Adrenal gland (tissue), 12 donors: Measurements from ENCODE around the gene DUSP16. TPM values are rescaled to one million over a fixed set of nuclear protein-coding genes. Genes with fewer than 3 reads are reported as not detected.

Experiments
- DNase-seq, 7 donors: peaks; one replicate each; pipeline ENCODE4 v3.0.0-alpha.2; 2019 to 2020
- H3K27ac ChIP-seq, 5 donors: fragments of 200-600 bp; sonication (generic) in 4 of 5; 1 replicate in 3 of 5; 2 replicates in 2 of 5; pipeline versions ENCODE4 v1.5.1 to v1.8.0; 2016 to 2020; ENCODE audit warnings: mild to moderate bottlenecking in 1 of 5
- H3K27me3 ChIP-seq: fragments of 200-600 bp; 2 replicates; pipeline ENCODE4 v1.8.0; 2021
- H3K36me3 ChIP-seq, 2 donors: fragments of 200-600 bp; replicated peaks in 1 of 2; 1 replicate in 1 of 2; 2 replicates in 1 of 2; pipeline versions ENCODE4 v1.5.1 to v1.8.0; 2018 to 2022
- H3K4me1 ChIP-seq, 2 donors: fragments of 200-600 bp; replicated peaks in 1 of 2; 1 replicate in 1 of 2; 2 replicates in 1 of 2; pipeline versions ENCODE4 v1.5.1 to v1.8.0; 2018 to 2021
- H3K4me3 ChIP-seq, 4 donors: fragments of 200-600 bp; sonication (generic) in 3 of 4; one replicate each; pipeline ENCODE4 v1.5.1; 2016 to 2018
- H3K9me3 ChIP-seq, 3 donors: fragments of 200-600 bp; sonication (generic) in 1 of 3; replicated peaks in 1 of 3; 1 replicate in 2 of 3; 2 replicates in 1 of 3; pipeline versions ENCODE4 v1.5.1 to v1.8.0; 2016 to 2021
- POLR2A ChIP-seq, 2 donors: fragments of 450-650 bp; IDR thresholded peaks; one replicate each; pipeline ENCODE4 v1.6.1; 2017; ENCODE audit warnings: antibody characterized with exemption in 2 of 2, mild to moderate bottlenecking in 2 of 2, moderate library complexity in 1 of 2
- WGBS, 4 donors: extraction: QIAGEN DNeasy Blood & Tissue Kit in 2 of 4; methylation state at CpG; one replicate each; pipeline versions ENCODE4 v1.1.5 to v1.1.7; 2013 to 2017; 5-methylcytosine and 5-hydroxymethylcytosine counted together
- intact Hi-C, 2 donors: fragments of 100-400 bp; cut with DNase I; formaldehyde crosslinking; loops; one replicate each; pipeline versions ENCODE4 v1.14.1 to v1.15.0; 2022 to 2023
- polyA plus RNA-seq, 3 donors: library from polyadenylated mRNA; stranded (reverse); fragments of 200-250 nt in 2 of 3; fragments of 350-450 nt in 1 of 3; fragmentation: Illumina TruSeq in 1 of 3; extraction: RNeasy Lipid Tissue Mini Kit (QIAGEN cat#74804) in 1 of 3; gene quantifications; one replicate each; pipeline ENCODE4 v1.2.3, GENCODE V29; 2013 to 2014
- total RNA-seq, 9 donors: library from RNA; depleted of rRNA in 4 of 9; stranded (reverse); fragments of >200 nt in 4 of 9; fragments of 120-200 nt in 1 of 9; fragmentation: NEBNext Ultra II Directional in 1 of 9; extraction: Animal tissue kit (Norgen Biotek cat#: 25700) in 1 of 9; gene quantifications; one replicate each; pipeline versions ENCODE4 v1.1.0 to v1.2.4, GENCODE V29; 2013 to 2023
- TF ChIP-seq, protein P1 (sequence below), 6 experiments: fragments of 450-650 bp in 4 of 6; fragments of 200-600 bp in 2 of 6; sonication (generic) in 1 of 6; IDR thresholded peaks; 1 replicate in 5 of 6; 2 replicates in 1 of 6; pipeline versions ENCODE4 v1.5.1 to v1.8.0; 2016 to 2021; ENCODE audit warnings: antibody characterized with exemption in 6 of 6, mild to moderate bottlenecking in 2 of 6, moderate library complexity in 1 of 6
- donor health status: healthy with polysubstance abuse.
- donor health status: Bipolar disorder and iron deficiency.
- donor health status: DM: yes; HTN: yes; CAD: no.
- donor health status: DM: no; HTN: no; CAD: no.
- donor health status: DM: no; HTN: no; CAD: no.
- donor health status: DM: yes; HTN: yes; CAD: no.

Gene DUSP16
- total and polyA plus RNA-seq, 12 donors: 24.5 to 374 (median 109) TPM

DNA sequence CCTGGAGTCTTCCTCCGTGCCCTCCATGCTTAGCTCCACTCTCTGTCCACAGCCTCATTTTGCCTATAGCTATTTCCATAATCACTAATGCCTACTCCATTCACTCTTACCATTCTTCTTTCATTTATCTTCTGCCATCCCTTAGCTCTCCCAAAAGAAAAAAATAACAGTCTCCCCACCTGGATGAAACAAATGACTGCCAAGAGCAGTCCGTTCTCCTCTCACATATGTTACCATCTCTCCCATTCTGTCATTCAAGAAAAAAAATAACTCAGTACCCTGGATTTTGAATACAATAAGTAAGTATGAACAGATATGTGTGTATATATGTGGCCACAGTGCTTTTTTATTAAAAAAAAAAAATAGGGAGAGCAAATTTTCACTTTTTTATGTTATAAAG, 13.2 kb downstream of the DUSP16 start:
- Histone ChIP-seq H3K9me3 (no peaks in the 10 kb centered on the region), H3K36me3 (peaks cover 0 to 6% of the 10 kb centered on the region in 2 donors), H3K27me3 (no peaks in the 10 kb centered on the region), H3K4me1 (peaks cover 0 to 13% of the 10 kb centered on the region in 2 donors), H3K4me3 (no peak overlapping the region), H3K27ac (no peak overlapping the region)
- TF ChIP-seq, protein P1, sequence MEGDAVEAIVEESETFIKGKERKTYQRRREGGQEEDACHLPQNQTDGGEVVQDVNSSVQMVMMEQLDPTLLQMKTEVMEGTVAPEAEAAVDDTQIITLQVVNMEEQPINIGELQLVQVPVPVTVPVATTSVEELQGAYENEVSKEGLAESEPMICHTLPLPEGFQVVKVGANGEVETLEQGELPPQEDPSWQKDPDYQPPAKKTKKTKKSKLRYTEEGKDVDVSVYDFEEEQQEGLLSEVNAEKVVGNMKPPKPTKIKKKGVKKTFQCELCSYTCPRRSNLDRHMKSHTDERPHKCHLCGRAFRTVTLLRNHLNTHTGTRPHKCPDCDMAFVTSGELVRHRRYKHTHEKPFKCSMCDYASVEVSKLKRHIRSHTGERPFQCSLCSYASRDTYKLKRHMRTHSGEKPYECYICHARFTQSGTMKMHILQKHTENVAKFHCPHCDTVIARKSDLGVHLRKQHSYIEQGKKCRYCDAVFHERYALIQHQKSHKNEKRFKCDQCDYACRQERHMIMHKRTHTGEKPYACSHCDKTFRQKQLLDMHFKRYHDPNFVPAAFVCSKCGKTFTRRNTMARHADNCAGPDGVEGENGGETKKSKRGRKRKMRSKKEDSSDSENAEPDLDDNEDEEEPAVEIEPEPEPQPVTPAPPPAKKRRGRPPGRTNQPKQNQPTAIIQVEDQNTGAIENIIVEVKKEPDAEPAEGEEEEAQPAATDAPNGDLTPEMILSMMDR (IDR thresholded peaks at IDR 0.05): no peak
- TF ChIP-seq POLR2A (IDR thresholded peaks at IDR 0.05): no peak
- intact Hi-C loops: no loop called here
- DNase-seq: no peak
- 89 to 100% (median 94%) methylated on average over 2 of the region's 2 CpGs for WGBS, 4 donors

DNA sequence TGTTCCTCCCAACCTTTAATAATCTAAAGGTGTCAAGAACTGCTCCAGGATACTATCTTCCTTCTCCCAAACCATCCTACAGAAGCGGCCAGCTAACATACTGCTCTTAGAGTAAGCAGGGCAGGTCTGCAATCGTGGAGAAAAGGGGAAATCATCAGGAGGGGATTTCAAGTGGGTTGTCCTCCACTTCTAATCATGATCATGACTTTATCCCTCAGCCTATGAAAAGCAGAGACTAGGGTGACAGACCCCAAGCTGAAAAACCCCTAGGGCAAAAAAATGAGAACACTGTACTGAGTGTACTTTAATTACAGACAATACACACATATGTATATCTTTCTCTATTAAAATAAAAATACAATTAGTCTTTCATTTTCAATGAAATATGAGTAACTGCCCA, 13.9 kb downstream of the DUSP16 start:
- Histone ChIP-seq H3K27ac (peak overlapping the region in 1 of 5 donors; percentile 36), H3K4me3 (no peak overlapping the region), H3K9me3 (no peaks in the 10 kb centered on the region), H3K27me3 (no peaks in the 10 kb centered on the region), H3K4me1 (peaks cover 0 to 13% of the 10 kb centered on the region in 2 donors), H3K36me3 (peaks cover 0 to 6% of the 10 kb centered on the region in 2 donors)
- no peak for DNase-seq
- TF ChIP-seq, protein P1 (IDR thresholded peaks at IDR 0.05): no peak
- TF ChIP-seq POLR2A (IDR thresholded peaks at IDR 0.05): no peak
- intact Hi-C loops: no loop called here
- WGBS, 4 donors: 68 to 86% (median 71%) methylated on average over 2 of the region's 2 CpGs

DNA sequence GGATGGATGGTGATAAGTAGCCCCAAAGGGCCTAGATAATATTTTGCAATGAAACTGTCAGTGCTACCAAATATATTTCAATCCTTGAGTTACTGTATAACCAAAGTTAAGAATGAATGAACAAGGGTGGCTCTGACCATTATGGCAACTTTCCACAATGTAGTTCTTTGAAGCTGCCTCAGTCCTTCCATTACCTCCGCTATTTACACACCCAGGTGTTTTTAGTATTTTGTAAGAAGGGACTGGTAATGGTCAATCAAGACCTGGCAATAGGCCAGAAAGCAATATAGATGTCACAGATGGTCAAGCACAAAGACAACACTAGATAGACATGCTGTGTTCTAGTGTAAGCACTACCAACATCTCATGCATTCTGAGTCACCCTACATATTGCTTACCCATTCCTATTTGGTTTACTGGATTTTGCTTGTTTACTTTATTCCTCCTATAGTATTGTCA, 16.3 kb downstream of the DUSP16 start:
- no peak overlapping the region for H3K27ac ChIP-seq

DNA sequence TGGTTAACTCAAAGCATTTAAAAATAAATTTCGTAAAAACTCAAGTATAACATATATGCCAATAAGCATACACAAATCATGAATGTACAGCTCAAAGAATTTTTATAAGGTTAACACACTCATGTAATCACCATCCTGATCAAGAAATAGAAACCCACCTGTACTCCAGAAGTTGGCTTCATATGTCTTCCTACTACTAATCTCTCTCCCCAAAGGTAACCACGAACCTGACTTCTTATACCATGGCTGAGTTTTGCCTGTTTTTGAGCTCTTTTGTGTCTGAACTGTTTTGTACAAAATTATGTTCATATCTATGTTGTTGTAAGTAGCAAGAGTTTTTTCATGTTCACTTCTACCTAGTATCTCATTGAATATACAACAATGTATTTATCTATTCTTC, 18.7 kb downstream of the DUSP16 start:
- H3K36me3 ChIP-seq: peaks cover 0 to 6% of the 10 kb centered on the region in 2 donors
- intact Hi-C loops: no loop called here
- H3K4me1 ChIP-seq: peaks cover 0 to 24% of the 10 kb centered on the region in 2 donors
- H3K27me3 ChIP-seq: no peaks in the 10 kb centered on the region
- H3K4me3 ChIP-seq: no peak overlapping the region
- H3K9me3 ChIP-seq: no peaks in the 10 kb centered on the region
- DNase-seq: no peak
- H3K27ac ChIP-seq: no peak overlapping the region
- WGBS, 4 donors: 92 to 97% (median 95%) methylated on average over 2 of the region's 2 CpGs
- TF ChIP-seq, protein P1 (IDR thresholded peaks at IDR 0.05): no peak
- TF ChIP-seq POLR2A (IDR thresholded peaks at IDR 0.05): no peak

More for the DNA sequence above, 16.3 kb downstream of the DUSP16 start:
- TF ChIP-seq, protein P1 (IDR thresholded peaks at IDR 0.05): no peak
- no peak for TF ChIP-seq POLR2A (IDR thresholded peaks at IDR 0.05)
- H3K4me1 ChIP-seq: peaks cover 0 to 18% of the 10 kb centered on the region in 2 donors
- 94 to 96% (median 95%) methylated on average over 1 of the region's 1 CpG for WGBS, 4 donors
- H3K4me3 ChIP-seq: no peak overlapping the region
- peaks cover 0 to 6% of the 10 kb centered on the region in 2 donors for H3K36me3 ChIP-seq
- no peak for DNase-seq
- no peaks in the 10 kb centered on the region for H3K27me3 ChIP-seq
- intact Hi-C loops: no loop called here
- H3K9me3 ChIP-seq: no peaks in the 10 kb centered on the region
